Measurements from ENCODE around the gene TANGO2. TPM values are rescaled to one million over a fixed set of nuclear protein-coding genes. Genes with fewer than 3 reads are reported as not detected.
A peak's percentile ranks its signal among the peaks of the same experiment; 100 is the strongest.

Gene TANGO2
- total RNA-seq, 1 donor, result 43.8 TPM

DNA sequence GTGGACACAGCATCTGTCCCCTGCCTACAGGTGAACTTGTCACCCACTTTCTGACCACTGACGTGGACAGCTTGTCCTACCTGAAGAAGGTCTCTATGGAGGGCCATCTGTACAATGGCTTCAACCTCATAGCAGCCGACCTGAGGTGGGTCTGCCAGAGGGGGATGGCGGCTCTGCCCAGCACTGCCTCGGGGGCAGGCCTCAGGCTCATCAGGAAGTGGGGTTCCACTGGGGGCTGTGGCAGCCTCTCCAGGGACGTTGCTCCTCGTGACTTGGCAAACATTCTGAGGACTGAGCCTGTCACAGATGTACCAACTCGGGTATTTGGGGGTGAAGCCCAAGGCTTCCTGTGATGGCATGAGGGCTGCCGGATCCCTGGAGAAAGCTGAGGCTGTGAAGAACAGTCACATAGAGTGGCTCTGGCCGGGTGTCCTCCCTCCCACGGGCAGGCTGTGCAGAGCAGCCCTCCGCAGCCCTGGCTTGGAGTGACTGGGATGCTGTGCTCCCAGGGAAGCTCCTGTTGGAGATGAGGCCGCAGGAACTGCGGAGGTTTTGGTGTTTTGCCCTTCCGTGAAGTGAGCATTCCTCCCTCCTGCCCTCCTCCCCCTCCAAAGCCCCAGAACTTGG, 32.6 kb downstream of the TANGO2 start:
- peaks cover 3% of the 10 kb centered on the region for H4K20me1 ChIP-seq (ENCODE audit: insufficient read depth, low read length)
- DNase-seq (ENCODE audit: insufficient read length, low spot score, missing footprints), result peak; percentile 77
- TF ChIP-seq CTCF (IDR thresholded peaks at IDR 0.05; ENCODE audit: extremely low read depth, low read depth, low read length), result no peak
- peaks cover 2% of the 10 kb centered on the region for H3K79me2 ChIP-seq (ENCODE audit: insufficient read depth, low read length)
- no peaks in the 10 kb centered on the region for H3K9me3 ChIP-seq (ENCODE audit: low read depth, low read length)
- no peak overlapping the region for H3K4me2 ChIP-seq (ENCODE audit: insufficient read depth, low read length)
- H3K27me3 ChIP-seq (ENCODE audit: insufficient read depth, low read length), result no peaks in the 10 kb centered on the region
- H3K4me1 ChIP-seq (ENCODE audit: insufficient read depth, low read length), result no peaks in the 10 kb centered on the region
- H3K4me3 ChIP-seq (ENCODE audit: insufficient read depth, low read length), result no peak overlapping the region
- H3K27ac ChIP-seq (ENCODE audit: low read depth, low read length), result no peak overlapping the region
- peaks cover 23% of the 10 kb centered on the region for H3K36me3 ChIP-seq (ENCODE audit: insufficient read depth, low read length)
- H2AFZ ChIP-seq (ENCODE audit: low read length), result no peak overlapping the region

- TF ChIP-seq CTCF (IDR thresholded peaks at IDR 0.05; ENCODE audit: extremely low read depth, low read depth, low read length), result no peak
- Histone ChIP-seq H3K4me1 (ENCODE audit: insufficient read depth, low read length) (no peaks in the 10 kb centered on the region), H3K9me3 (ENCODE audit: low read depth, low read length) (no peaks in the 10 kb centered on the region), H3K4me3 (ENCODE audit: insufficient read depth, low read length) (no peak overlapping the region), H3K36me3 (ENCODE audit: insufficient read depth, low read length) (peaks cover 26% of the 10 kb centered on the region), H3K4me2 (ENCODE audit: insufficient read depth, low read length) (no peak overlapping the region), H3K79me2 (ENCODE audit: insufficient read depth, low read length) (peaks cover under 1% of the 10 kb centered on the region), H2AFZ (ENCODE audit: low read length) (no peak overlapping the region), H4K20me1 (ENCODE audit: insufficient read depth, low read length) (peaks cover 3% of the 10 kb centered on the region), H3K27ac (ENCODE audit: low read depth, low read length) (no peak overlapping the region), H3K27me3 (ENCODE audit: insufficient read depth, low read length) (no peaks in the 10 kb centered on the region)
- DNase-seq (ENCODE audit: insufficient read length, low spot score, missing footprints), result peak; percentile 61
Measured at GRCh38 chr22:20054034-20054427, 33.1 kb downstream of the TANGO2 start.

DNA sequence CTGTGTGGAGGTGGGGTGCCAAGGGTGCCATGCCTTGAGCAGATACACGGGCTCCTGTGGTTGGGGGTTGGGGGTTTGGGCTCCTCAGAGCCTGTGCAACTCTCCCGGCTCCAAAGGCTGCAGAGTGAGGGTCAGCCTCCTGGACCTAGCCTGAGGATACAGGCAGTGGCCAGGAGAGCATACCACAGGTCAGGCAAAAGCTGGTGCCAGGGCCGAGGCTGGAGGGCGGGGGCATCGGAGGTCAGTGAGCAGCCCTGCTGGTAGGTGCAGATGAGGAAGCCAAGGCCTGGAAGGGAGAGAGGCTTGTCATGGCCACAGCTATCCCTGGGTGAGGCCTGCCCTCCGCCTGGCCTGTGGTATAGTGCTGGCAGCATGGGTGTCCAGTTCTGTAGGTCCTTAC, 33.6 kb downstream of the TANGO2 start:
- Histone ChIP-seq H3K27me3 (ENCODE audit: insufficient read depth, low read length) (no peaks in the 10 kb centered on the region), H3K4me1 (ENCODE audit: insufficient read depth, low read length) (no peaks in the 10 kb centered on the region), H3K9me3 (ENCODE audit: low read depth, low read length) (no peaks in the 10 kb centered on the region), H3K4me3 (ENCODE audit: insufficient read depth, low read length) (no peak overlapping the region), H3K27ac (ENCODE audit: low read depth, low read length) (no peak overlapping the region), H3K79me2 (ENCODE audit: insufficient read depth, low read length) (no peaks in the 10 kb centered on the region), H3K4me2 (ENCODE audit: insufficient read depth, low read length) (no peak overlapping the region), H3K36me3 (ENCODE audit: insufficient read depth, low read length) (peaks cover 28% of the 10 kb centered on the region), H2AFZ (ENCODE audit: low read length) (no peak overlapping the region), H4K20me1 (ENCODE audit: insufficient read depth, low read length) (peaks cover 3% of the 10 kb centered on the region)
- no peak for DNase-seq (ENCODE audit: insufficient read length, low spot score, missing footprints)
- no peak for TF ChIP-seq CTCF (IDR thresholded peaks at IDR 0.05; ENCODE audit: extremely low read depth, low read depth, low read length)

DNA sequence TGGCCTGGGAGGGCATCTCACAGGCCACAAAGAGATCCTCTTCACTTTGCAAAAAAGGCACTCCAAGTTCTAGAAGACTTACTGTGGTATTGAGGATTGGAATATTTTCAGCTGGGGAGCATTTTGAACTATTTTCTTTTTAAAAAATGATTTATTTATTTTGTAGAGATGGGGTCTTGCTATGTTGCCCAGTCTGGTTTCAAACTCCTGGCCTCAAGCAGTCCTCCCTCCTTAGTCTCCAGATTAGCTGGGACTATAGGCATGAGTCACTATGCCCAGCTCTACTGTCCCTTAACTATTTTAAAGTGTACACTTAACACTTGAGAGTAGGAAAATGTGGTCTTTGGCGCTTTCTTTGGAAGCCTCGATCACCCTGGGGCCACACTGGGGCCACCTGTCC, 34.2 kb downstream of the TANGO2 start:
- H3K27ac ChIP-seq (ENCODE audit: low read depth, low read length), result no peak overlapping the region
- no peaks in the 10 kb centered on the region for H3K4me1 ChIP-seq (ENCODE audit: insufficient read depth, low read length)
- no peak overlapping the region for H3K4me2 ChIP-seq (ENCODE audit: insufficient read depth, low read length)
- no peak for DNase-seq (ENCODE audit: insufficient read length, low spot score, missing footprints)
- no peaks in the 10 kb centered on the region for H3K27me3 ChIP-seq (ENCODE audit: insufficient read depth, low read length)
- H4K20me1 ChIP-seq (ENCODE audit: insufficient read depth, low read length), result peaks cover 3% of the 10 kb centered on the region
- H3K4me3 ChIP-seq (ENCODE audit: insufficient read depth, low read length), result no peak overlapping the region
- H3K79me2 ChIP-seq (ENCODE audit: insufficient read depth, low read length), result no peaks in the 10 kb centered on the region
- peaks cover 28% of the 10 kb centered on the region for H3K36me3 ChIP-seq (ENCODE audit: insufficient read depth, low read length)
- no peaks in the 10 kb centered on the region for H3K9me3 ChIP-seq (ENCODE audit: low read depth, low read length)
- no peak overlapping the region for H2AFZ ChIP-seq (ENCODE audit: low read length)
- no peak for TF ChIP-seq CTCF (IDR thresholded peaks at IDR 0.05; ENCODE audit: extremely low read depth, low read depth, low read length)

All from osteoblast (primary cell).